Retinal pigment epithelial cell (primary cell): ENCODE data around the gene LRRC71.

ENCODE experiments used
- DNase-seq: peaks from one replicate; pipeline ENCODE4 v3.0.0-alpha.2; 2010; ENCODE audit warnings: low read depth
- H3K4me3 ChIP-seq: 2 replicates; pipeline ENCODE4 v1.5.1; 2011; ENCODE audit warnings: mild to moderate bottlenecking, low read length, control low read depth, moderate library complexity
- CTCF ChIP-seq: conservative IDR thresholded peaks from 2 replicates; pipeline ENCODE4 v1.5.1; 2011; ENCODE audit warnings: low read depth, low read length, control low read depth, inconsistent platforms

LRRC71 gene

GRCh38 chr1:156912310-156912709 lies 8.1 kb upstream of the LRRC71 start:
- no peak for DNase-seq
- no peak overlapping the region for H3K4me3 ChIP-seq
- TF ChIP-seq CTCF, result no peak

GRCh38 chr1:156912861-156913808 lies 7.3 kb upstream of the LRRC71 start:
- TF ChIP-seq CTCF, result no peak
- DNase-seq, result no peak
- H3K4me3 ChIP-seq, result no peak overlapping the region

GRCh38 chr1:156913809-156914387 lies 6.5 kb upstream of the LRRC71 start:
- TF ChIP-seq CTCF, result no peak
- H3K4me3 ChIP-seq, result no peak overlapping the region
- DNase-seq, result no peak

- no peak for TF ChIP-seq CTCF
- no peak for DNase-seq
- H3K4me3 ChIP-seq, result no peak overlapping the region
Observed at GRCh38 chr1:156914440-156914856, 6.0 kb upstream of the LRRC71 start.

GRCh38 chr1:156921053-156921529 lies 659 bp downstream of the LRRC71 start:
- no peak for DNase-seq
- H3K4me3 ChIP-seq, result no peak overlapping the region
- TF ChIP-seq CTCF, result no peak

- DNase-seq, result no peak
- TF ChIP-seq CTCF, result no peak
- H3K4me3 ChIP-seq, result no peak overlapping the region
Observed at GRCh38 chr1:156922986-156923669, 2.7 kb downstream of the LRRC71 start.
